PC-9 (cell line): ENCODE results near the gene TTC39A.

Experiments
- EZH2 ChIP-seq: fragments of 200-600 bp; sonication (generic); IDR thresholded peaks from 2 replicates; pipeline ENCODE4 v1.8.0; 2017; ENCODE audit warnings: antibody characterized with exemption, low read depth
- TF ChIP-seq, protein P1 (sequence below): fragments of 200-600 bp; sonication (generic); conservative IDR thresholded peaks from 2 replicates; pipeline ENCODE4 v1.6.1; 2017; ENCODE audit warnings: mixed run types, antibody characterized with exemption, mild to moderate bottlenecking, moderate library complexity

GRCh38 chr1:51242546-51242945, 87.8 kb downstream of the TTC39A start:
- TF ChIP-seq, protein P1, sequence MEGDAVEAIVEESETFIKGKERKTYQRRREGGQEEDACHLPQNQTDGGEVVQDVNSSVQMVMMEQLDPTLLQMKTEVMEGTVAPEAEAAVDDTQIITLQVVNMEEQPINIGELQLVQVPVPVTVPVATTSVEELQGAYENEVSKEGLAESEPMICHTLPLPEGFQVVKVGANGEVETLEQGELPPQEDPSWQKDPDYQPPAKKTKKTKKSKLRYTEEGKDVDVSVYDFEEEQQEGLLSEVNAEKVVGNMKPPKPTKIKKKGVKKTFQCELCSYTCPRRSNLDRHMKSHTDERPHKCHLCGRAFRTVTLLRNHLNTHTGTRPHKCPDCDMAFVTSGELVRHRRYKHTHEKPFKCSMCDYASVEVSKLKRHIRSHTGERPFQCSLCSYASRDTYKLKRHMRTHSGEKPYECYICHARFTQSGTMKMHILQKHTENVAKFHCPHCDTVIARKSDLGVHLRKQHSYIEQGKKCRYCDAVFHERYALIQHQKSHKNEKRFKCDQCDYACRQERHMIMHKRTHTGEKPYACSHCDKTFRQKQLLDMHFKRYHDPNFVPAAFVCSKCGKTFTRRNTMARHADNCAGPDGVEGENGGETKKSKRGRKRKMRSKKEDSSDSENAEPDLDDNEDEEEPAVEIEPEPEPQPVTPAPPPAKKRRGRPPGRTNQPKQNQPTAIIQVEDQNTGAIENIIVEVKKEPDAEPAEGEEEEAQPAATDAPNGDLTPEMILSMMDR = no peak
- no peak for TF ChIP-seq EZH2
